Measurements from ENCODE around the gene FAM43B.
A peak's percentile ranks its signal among the peaks of the same experiment; 100 is the strongest.
"Not testable (repeated sequence)": the region's sequence is repeated elsewhere in the genome, so short reads cannot be mapped to it uniquely, and the experiment has no call there.

Gene FAM43B, protein sequence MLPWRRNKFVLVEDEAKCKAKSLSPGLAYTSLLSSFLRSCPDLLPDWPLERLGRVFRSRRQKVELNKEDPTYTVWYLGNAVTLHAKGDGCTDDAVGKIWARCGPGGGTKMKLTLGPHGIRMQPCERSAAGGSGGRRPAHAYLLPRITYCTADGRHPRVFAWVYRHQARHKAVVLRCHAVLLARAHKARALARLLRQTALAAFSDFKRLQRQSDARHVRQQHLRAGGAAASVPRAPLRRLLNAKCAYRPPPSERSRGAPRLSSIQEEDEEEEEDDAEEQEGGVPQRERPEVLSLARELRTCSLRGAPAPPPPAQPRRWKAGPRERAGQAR

DNA sequence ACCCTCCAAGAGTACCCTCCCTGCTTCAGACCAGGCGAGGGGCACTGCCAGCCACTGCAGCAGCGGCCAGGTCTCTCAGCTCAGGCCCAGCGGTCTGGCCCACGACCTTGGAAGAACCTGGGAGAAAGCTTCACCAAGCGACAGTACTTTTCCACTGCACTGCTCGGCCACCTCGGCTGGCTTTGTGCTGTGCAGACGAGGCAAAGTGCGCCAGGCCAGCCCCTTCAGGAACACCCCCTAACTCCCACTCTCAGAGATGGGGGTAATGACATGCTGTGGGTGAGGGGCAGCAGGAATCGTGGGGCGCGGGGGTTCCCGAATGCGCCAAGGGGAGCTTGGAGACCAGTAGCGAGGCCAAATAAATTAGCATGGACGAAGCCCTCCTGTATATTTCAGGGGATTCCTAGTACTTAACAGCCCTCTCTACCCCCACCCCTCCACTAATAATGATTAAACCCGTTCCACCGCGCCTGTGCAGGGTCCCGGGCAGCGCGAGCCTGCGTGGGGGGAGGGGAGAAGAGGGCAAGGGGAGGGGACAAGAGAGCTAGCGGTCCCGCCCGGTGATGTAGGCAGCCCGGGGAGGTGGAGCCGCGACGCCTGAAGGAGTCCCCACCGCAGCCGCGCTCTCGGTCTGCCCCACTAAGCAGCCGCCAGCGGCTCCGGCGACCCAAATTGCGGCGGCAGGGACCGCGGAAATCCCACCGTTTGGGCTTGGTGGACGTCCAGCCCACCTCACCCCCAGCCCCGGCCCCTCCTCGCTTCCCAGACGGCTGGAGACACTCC lies at the start of gene FAM43B:
FAM43B (plus strand) TSS at position 629 of the 783 bp plus-strand sequence. CDS start 401 bp downstream, outside the sequence.
- peak; percentile 66 for DNase-seq (ENCODE audit: low spot score)

DNA sequence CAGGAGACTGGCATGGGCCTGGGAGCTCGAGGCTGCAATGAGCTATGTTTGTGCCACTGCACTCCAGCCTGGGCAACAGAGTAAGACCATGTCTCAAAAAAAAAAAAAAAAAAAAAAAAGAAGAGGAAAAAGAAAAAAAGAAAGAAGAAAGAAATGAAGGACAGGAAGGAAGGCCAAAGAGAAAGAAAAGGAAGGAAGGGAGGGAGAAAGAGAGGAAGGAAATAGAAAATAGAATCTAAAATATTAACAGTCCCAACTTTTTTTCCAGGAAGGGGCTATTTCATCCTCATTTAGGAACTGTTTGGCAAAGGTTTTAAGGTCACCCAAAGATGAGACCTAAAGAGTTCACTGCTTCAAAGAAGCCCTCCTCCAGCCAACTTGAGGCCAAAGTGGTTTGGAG lies 46.9 kb upstream of the FAM43B start:
- no peak for DNase-seq (ENCODE audit: low spot score)

DNA sequence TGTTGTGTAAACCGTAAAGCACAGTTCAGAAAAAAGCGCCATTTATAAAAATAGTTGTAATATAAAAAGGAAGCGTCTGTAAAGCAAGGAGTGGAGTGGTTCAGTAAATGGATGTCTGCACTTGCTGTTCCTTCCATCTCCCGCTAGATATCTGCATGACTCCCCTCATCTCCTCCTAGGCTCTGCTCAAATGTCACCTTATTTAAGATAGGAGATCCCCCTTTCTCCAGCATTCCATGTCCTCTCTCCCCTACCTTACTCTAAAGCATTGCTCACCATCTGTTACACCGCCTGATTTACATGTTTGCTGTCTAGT lies 45.2 kb upstream of the FAM43B start:
- DNase-seq (ENCODE audit: low spot score): no peak

DNA sequence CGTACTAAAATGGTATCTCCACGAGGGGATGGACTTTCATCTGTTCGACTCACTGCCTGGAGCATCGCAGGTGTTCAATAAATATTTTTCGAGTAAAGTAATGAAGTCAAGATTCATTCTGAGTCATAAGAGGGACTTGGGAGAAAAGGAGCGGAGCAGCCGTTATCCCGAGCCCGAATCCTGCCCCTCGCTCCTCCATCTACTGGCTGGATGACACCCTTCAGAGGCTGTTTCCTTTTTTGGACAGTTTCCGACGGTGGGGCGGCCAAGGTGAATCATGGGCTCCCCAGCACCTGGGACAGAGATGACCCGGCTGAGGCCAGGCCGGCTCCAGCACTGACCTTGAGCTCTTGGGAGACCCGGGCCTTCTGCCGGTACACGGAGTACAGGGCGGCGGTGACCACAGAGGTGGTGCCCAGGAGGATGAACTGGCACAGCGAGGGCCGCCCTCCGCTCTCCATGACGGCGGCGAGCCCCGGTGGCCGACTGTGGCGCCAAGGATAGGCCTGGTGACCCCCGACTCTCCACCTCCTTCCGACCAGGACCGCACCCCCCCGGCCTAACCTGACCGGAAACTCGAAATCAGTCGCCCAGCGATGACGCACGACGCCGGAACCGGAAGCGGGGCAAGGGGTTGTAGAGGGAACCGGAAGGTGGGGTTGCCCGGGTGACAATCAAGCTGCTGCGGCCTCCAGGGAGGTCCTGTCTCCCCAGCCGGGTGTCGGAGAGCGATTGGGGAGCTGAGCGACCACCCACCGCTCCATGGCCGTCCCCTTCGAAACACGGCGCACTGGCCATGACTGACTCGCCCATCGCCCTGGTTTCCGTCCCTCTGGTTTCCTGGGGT lies 44.6 kb upstream of the FAM43B start, which contains the start of gene MUL1:
MUL1 (minus strand) TSS at position 588 of the 847 bp plus-strand sequence; CDS start at position 461, 127 bp downstream.
- peak; percentile 96 for DNase-seq (ENCODE audit: low spot score)

DNA sequence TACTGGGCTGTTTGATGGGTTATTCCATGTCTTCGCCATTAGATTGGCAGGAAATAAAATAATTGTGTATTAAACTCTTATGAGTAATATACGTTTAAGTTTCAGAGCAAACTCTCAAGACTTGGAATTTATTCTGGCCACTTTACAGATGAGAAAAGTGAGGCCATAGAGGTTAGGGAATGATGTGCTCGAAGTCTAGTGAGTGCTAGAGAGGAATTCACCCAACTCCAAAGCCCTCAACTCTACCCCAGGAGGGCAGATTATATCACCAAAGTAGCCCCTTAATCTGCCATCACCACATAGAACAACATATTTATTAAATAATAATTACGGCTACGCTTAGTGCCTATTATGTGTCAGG lies 44.0 kb upstream of the FAM43B start:
- DNase-seq (ENCODE audit: low spot score): no peak

DNA sequence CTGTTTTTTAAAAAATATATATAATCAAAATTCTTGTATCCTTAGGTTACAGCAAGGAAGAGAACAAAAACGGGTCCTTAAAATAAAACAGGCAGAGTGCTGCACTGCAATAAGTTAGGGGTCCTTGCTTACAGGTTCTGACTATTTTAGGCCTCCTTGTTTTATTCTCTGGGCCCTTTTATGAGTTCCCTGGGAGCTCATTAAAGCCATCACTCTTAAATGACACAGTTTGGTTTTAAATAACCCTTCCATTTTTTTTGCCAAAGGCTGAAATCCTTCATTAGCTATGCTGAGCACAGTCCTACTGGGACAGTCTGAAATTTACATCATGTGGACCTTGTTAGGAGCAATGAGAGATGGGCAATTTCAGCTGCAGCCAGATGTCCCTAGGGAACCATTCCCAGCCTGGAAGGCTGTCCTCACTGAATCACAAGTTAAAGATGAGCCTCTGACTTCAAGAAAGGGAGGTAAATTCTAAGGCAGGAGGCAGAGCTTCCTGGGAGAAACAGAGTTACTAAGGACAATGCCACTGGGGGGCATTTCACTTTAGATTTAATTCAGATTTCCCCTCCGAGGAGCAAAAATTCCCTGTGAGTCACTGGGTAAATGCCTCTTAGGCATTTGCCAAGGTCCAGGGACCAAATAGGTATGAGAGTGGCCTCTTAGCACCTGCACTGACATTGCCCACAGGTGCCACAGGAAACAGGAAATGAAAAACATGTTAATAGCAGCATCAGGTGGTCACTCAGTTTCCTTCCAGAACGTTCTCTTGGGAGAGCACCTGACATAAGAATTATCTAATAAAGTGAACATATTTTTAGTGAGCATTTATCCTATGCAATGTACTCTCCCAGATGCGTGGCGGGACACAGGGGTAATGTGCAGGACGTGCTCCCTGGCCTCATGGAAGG lies 40.6 kb upstream of the FAM43B start:
- peak; percentile 41 for DNase-seq (ENCODE audit: low spot score)

DNA sequence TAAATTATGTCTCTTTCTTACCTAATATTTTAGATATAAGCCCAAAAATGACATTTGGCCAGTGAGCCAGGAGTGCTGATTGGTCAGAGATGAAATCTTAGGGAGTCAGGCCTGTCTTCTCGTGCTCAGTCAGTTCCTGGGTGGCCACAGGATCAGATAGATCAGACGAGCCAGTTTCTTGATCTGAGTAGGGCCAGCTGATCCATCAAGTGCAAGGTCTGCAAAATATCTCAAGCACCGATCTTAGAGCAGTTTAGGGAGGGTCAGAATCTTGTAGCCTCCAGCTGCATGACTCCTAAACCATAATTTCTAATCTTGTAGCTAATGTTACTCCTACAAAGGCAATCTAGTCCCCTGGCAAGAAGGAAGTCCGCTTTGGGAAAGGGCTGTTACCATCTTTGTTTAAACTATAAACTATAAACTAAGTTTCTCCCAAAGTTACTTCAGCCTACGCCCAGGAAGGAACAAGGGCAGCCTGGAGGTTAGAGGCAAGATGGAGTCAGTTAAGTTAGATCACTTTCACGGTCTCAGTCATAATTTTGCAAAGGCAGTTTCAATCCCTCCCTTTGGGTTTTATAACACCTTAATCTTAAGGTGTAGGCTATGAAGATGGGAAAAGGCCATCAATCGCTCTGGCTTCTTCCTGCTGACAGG lies 32.6 kb upstream of the FAM43B start:
- DNase-seq (ENCODE audit: low spot score): not testable (repeated sequence)

DNA sequence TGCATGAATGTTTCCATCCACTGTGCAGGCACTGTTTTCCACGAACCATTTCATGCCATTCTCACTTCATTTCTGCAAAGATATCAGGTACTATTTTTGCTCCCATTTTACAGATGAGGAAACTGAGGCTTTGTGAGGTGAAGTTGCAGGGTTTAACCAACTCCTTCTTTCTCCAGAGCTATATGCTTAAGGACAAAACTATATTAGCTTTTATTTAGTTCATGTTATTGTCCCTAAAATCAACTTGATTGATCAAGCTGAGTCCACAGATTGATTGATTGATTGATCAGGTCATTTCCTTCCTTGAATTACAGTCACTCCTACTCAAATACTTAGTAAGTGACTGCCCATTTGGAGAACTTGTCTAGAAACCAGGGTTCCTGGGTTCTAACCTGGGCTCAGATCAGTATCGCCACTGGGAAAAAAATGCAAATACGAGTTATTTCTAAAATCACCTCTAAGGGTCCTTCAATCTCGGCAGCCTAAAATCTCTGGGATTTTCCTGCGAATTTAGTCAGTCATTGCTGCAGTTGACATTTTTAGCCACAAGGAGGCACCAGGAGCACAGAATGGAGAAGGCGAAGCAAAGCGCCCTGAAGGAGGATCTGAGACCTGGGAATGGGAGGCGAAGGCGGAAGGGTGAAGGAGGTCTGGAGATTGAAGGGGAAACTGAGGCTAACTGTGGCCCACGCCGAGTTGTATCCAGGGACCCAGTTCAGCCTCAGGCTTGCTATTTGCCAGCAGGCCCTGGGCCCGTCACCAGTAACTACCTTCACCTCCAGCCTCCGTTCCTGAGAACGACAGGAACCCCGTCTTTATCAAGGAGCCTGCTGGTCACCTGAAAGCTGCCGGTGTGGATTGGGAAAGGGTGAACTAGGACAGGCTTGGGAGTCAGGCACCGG lies 30.2 kb upstream of the FAM43B start:
- peak; percentile 85 for DNase-seq (ENCODE audit: low spot score)

DNA sequence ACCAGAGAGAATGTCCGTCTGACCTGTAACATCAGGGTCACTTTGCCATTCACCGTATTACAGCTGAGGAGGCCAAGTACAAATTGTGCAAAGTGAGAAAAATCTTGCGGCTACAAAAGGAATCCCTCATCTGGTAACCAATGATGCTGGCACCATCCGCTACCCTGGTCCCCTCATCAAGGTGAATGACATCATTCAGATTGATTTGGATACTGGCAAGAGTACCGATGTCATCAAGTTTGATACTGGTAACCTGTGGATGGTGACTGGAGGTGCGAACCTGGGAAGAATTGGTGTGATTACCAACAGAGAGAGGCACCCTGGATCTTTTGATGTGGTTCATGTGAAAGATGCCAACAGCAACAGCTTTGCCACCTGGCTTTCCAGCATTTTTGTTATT lies 26.1 kb upstream of the FAM43B start:
- DNase-seq (ENCODE audit: low spot score): no peak

DNA sequence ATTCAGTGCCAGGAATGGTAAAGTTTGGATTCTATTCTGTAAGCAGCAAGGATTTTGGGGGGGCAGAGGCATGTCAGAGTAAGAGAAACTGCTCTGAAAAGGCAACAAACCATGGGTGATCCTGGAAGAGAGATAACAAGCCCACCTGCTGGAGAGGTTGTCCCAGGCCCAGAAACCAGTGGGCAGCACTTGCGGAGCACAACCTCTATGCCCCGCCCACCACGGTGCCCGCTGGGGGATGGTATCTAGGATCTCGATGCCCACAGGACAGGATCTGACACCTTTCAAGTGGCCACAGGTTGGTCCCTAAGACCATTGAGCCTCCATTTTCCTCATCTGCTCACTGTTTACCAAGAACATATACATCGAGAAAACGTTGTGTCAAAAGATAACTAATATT lies 24.2 kb upstream of the FAM43B start:
- DNase-seq (ENCODE audit: low spot score): no peak

DNA sequence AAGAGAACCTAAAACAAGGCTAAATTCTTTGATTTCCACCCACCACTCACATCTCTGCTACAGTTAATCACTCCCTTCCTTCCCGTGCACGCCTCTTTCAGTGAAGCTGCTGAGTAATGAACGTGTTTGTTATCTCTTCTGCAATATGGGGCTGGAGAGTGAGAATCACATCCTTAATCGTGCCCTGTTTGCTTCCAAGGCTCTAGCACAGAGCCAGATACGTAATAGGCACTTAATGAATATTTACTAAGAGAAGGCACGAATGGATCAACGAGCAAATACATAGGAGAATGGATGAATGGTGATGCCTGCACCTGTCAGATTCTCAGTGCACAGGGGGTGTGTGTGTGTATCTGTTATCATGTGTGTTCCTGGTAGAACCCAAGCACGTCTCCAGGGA lies 22.1 kb upstream of the FAM43B start:
- no peak for DNase-seq (ENCODE audit: low spot score)

DNA sequence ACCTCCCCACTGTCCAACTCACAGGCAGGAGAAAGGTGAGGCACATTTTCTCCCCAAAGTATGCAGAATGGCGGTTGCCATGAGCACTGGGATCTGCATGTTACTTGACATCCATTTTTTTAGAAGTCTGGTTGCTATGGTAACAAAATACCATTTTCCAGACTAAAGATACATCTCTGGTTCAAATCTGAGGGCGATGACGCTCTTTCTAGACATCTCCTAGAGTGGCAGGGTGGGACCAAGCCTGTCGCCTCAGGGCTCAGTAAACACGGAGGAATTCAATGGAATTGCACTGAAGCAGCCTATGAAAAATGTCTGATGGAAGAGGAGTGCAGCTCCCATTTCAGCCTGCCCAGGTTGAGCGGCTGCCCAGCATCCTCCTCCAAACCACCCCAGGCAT lies 21.5 kb upstream of the FAM43B start:
- no peak for DNase-seq (ENCODE audit: low spot score)

DNA sequence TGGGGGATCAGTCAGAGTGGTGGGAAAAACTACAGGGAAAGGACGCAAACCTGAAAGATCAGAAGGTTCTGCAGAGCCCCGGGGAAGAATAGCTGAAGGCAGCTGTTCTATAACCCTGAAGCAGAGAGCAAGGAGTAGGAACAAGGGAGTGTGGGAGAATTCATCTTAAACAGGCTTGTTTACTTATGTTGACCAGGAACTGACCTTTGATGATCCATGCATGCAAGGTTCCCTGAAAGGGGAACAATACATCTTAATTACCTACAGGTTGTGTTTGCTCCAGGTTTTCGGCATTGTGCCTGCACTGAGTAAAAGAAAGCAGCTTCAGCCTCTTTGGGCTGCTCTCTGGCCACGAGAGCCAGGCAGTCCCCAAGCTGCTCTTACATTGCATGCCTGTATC lies 18.7 kb upstream of the FAM43B start:
- no peak for DNase-seq (ENCODE audit: low spot score)

DNA sequence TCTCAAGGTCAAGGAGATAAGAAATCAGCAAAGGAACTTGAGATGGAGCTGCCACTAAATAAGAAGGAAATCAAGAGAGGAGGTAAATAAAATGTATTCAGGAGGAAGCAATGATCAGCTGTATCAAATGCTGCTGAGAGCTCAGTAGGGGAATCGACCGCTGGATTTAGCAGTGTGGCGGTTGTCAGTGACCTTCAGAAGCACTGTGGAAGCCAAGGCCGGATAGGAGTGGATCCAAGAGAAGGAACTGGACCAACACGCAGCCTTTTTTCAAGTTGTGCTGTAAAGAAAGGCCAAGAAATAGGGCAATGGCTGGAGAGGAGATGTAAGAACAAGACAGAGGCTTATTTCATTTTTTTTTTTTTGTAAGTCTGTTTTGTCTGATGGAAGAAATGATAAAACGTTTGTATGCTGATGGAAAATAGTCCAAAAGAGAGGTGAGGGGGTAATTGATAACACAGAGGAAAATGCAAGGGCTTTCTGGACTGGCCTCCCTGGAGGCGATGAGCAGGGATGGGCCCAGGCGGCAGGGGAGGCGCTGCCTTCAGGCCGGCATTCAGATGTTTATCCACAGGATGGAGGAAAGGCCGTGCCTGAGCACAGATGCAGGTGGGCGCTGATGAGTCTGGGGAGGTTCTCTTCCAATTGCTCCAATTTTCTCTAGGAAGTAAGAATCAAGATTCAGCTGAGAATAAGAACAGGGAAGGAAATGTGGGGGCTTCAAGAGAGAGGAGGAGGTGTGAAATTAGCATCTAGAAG lies 17.5 kb upstream of the FAM43B start:
- DNase-seq (ENCODE audit: low spot score): no peak

DNA sequence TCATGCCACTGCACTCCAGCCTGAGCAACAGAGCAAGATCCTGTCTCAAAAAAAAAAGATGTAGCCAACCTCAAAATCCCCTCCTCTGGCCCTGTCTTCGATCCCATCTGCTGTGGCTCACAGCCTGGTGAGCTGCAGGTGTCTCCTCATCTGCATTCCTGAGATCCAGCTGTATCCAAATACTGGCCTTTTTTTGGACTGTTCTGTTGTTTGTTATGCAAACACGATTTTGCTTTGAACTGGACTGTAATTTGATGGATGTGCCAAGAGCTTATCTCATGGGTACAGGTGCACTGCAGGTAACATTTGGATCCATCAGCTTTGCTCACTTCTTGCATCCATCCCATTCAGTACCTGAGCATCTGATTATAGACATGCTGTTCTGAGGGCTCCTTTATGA lies 14.1 kb upstream of the FAM43B start:
- no peak for DNase-seq (ENCODE audit: low spot score)

DNA sequence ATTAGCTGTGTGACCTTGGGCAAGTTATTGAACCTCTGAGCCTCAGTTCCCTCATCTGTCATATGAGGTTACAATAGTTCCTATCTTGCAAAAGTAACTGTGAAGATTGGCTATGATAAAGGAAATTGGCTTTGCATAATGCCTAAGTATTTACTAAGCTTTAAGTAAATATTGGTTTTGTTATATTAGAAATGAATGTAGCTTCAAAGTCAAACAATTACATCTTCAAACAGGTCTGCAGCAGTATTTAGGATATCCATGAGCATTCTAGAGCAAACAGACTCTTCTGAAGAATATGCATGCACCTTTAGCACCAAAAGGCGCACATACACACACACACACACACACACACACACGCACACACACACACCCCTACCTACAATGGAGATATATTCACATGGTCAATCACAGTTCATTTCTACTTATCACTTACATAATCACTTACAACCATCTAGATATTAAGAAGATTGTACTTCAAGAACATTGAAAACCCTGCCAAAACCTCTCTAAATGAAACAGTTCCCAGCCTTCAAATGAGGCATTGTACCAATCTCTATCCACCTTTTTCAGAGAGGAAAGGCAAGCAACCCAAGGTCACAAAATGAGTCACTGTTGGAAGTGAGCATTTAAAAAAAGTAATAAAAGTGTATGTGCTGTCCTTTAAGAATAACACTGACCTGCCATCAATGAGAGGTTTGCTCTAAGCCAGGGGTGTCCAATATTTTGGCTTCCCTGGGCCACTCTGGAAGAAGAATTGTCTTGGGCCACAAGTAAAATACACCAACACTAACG lies 13.4 kb upstream of the FAM43B start:
- no peak for DNase-seq (ENCODE audit: low spot score)

DNA sequence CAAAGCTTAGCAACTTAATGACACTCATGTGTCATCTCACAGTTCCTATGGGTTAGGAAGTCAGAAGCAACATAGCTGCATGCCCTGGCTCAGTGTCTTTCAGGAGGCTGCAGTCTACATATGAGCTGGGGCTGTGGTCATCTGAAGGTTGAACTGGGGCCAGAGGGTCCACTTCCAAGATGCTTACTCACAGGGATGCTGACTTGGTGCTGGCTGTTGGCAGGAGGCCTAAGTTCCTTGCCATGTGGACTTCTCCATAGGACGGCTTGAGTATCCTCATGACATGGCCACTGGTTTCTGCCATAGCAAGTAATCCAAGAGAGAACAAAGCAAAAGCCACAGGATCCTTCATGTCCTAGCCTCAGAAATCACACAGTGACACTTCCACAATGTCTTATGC lies 12.1 kb upstream of the FAM43B start:
- DNase-seq (ENCODE audit: low spot score): no peak

DNA sequence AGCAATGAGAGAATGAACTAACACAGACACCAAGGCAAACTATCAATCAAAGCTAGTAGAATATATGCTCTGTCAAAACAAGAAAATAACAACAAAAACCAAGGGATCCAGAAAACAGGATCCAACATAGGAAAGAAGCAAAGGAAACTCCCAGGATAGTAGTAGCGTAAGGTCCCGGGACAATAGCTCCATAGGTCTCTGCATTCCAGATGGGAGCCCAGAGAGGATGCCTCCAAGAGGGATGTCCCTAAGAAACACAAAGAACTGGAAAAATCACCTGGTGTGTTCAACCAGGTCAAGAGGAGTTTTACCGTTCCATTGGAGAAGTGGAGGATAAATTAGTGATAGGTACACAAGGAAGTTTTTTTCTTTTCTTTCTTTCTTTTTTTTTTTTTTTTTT lies 5.7 kb upstream of the FAM43B start:
- DNase-seq (ENCODE audit: low spot score): no peak

DNA sequence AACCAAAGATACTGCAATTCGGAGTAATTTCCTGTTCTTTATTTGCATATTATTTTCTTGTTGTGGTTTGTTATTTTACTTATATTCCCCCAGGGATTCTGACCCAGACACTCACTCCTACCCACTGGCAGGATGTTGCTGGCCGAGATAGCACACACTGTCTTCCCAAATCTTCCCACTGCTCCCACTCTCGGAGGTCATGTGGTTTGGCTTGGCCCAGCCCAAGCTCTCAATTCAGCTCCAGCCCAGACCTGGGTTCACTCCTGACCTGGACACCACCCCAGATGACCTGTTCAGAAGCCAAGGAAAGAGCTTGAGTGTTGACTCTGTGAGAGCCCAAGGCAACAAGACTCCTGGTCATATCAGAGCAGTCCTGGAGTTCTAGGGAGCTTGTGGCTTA lies 1.2 kb upstream of the FAM43B start:
- DNase-seq (ENCODE audit: low spot score): no peak

Measured in GM03348 (cell line).